Endodermal cell (in vitro differentiated cells): ENCODE results near the gene FAF2. TPM values are rescaled to one million over a fixed set of nuclear protein-coding genes. Genes with fewer than 3 reads are reported as not detected.

Experiments
- DNase-seq: peaks from one replicate; pipeline ENCODE4 v3.0.0-alpha.2; 2017
- H3K27ac ChIP-seq: 2 replicates; pipeline ENCODE4 v1.5.1; 2013; ENCODE audit warnings: mild to moderate bottlenecking, low read depth, low read length, moderate library complexity
- H3K27me3 ChIP-seq: 2 replicates; pipeline ENCODE4 v1.6.1; 2013; ENCODE audit warnings: mild to moderate bottlenecking, low read length, moderate library complexity; ENCODE audit not compliant: insufficient read depth, control insufficient read depth, poor library complexity, severe bottlenecking
- H3K36me3 ChIP-seq: 2 replicates; pipeline ENCODE4 v1.7.0; 2013; ENCODE audit warnings: mild to moderate bottlenecking, low read length, moderate library complexity; ENCODE audit not compliant: control insufficient read depth, insufficient read depth
- H3K4me1 ChIP-seq: one replicate; pipeline ENCODE4 v1.7.0; 2013; ENCODE audit warnings: low read length; ENCODE audit not compliant: control insufficient read depth, insufficient read depth
- H3K4me3 ChIP-seq: 2 replicates; pipeline ENCODE4 v1.5.1; 2013; ENCODE audit warnings: mild to moderate bottlenecking, low read length, moderate library complexity
- H3K9ac ChIP-seq: 2 replicates; pipeline ENCODE4 v1.6.1; 2013; ENCODE audit warnings: mild to moderate bottlenecking, low read length, moderate library complexity; ENCODE audit not compliant: poor library complexity, severe bottlenecking; ENCODE audit errors: extremely low read depth
- H3K9me3 ChIP-seq: 2 replicates; pipeline ENCODE4 v1.6.1; 2013; ENCODE audit warnings: mild to moderate bottlenecking, low read length, moderate library complexity; ENCODE audit not compliant: control insufficient read depth
- H3K27ac Mint-ChIP-seq: 2 replicates; pipeline ENCODE4 v1.8.0; 2020; ENCODE audit warnings: mixed read lengths
- H3K27me3 Mint-ChIP-seq: 2 replicates; pipeline ENCODE4 v1.8.0; 2021; ENCODE audit warnings: mild to moderate bottlenecking, mixed read lengths; ENCODE audit not compliant: insufficient read depth
- H3K36me3 Mint-ChIP-seq: 2 replicates; pipeline ENCODE4 v1.8.0; 2020; ENCODE audit warnings: low read depth, mixed read lengths
- H3K4me1 Mint-ChIP-seq: 2 replicates; pipeline ENCODE4 v1.8.0; 2020; ENCODE audit warnings: mixed read lengths
- H3K4me3 Mint-ChIP-seq: 2 replicates; pipeline ENCODE4 v1.8.0; 2020; ENCODE audit warnings: mild to moderate bottlenecking, moderate library complexity, mixed read lengths
- H3K9me3 Mint-ChIP-seq: 2 replicates; pipeline ENCODE4 v1.8.0; 2020; ENCODE audit warnings: mild to moderate bottlenecking, mixed read lengths
- CTCF ChIP-seq: fragments of 200-600 bp; sonication (generic); conservative IDR thresholded peaks from 2 replicates; pipeline ENCODE4 v1.5.0; 2021; ENCODE audit warnings: antibody characterized with exemption, mild to moderate bottlenecking
- WGBS, 2 experiments: methylation state at CpG; one replicate each; pipeline versions ENCODE4 v1.1.5 to v1.1.7; 2013; ENCODE audit warnings: missing lambda C conversion rate in 2 of 2, mixed read lengths in 1 of 2; ENCODE audit not compliant: insufficient coverage in 1 of 2, insufficient read length in 1 of 2; 5-methylcytosine and 5-hydroxymethylcytosine counted together
- total RNA-seq, 2 donors: library from RNA; stranded (reverse); fragmentation: NEBNext Ultra II Directional in 1 of 2; extraction: Animal tissue kit (Norgen Biotek cat#: 25700) in 1 of 2; gene quantifications; 2 replicates in 1 of 2; 3 replicates in 1 of 2; pipeline ENCODE4 v1.2.1, GENCODE V29; 2021

FAF2 gene
- total RNA-seq, 2 donors from 2014 or later = 42.9 to 53.0 TPM

GRCh38 chr5:176530393-176530982, 82.3 kb downstream of the FAF2 start:
- no peak overlapping the region for H3K27ac Mint-ChIP-seq
- H3K27me3 Mint-ChIP-seq = no peaks in the 10 kb centered on the region
- H3K4me1 Mint-ChIP-seq = peaks cover 14% of the 10 kb centered on the region
- WGBS, 2 experiments = 96 to 98% methylated on average over 8 to 26 of the region's 28 CpGs
- H3K36me3 Mint-ChIP-seq = peaks cover 54% of the 10 kb centered on the region
- Histone ChIP-seq H3K4me3 (no peak overlapping the region), H3K9ac (no peak overlapping the region), H3K9me3 (no peaks in the 10 kb centered on the region), H3K27me3 (no peaks in the 10 kb centered on the region), H3K36me3 (peaks cover 66% of the 10 kb centered on the region), H3K4me1 (peaks cover 10% of the 10 kb centered on the region), H3K27ac (no peak overlapping the region)
- no peaks in the 10 kb centered on the region for H3K9me3 Mint-ChIP-seq
- DNase-seq = peak; percentile 43
- no peak overlapping the region for H3K4me3 Mint-ChIP-seq
- no peak for TF ChIP-seq CTCF

- no peaks in the 10 kb centered on the region for H3K27me3 Mint-ChIP-seq
- H3K4me3 Mint-ChIP-seq = no peak overlapping the region
- no peak for TF ChIP-seq CTCF
- Histone ChIP-seq H3K9ac (no peak overlapping the region), H3K4me3 (no peak overlapping the region), H3K27ac (no peak overlapping the region), H3K27me3 (no peaks in the 10 kb centered on the region), H3K36me3 (peaks cover 63% of the 10 kb centered on the region), H3K9me3 (no peaks in the 10 kb centered on the region), H3K4me1 (peaks cover 10% of the 10 kb centered on the region)
- H3K27ac Mint-ChIP-seq = no peak overlapping the region
- WGBS, 2 experiments = 93 to 94% methylated on average over 17 to 24 of the region's 24 CpGs
- DNase-seq = peak; percentile 45
- peaks cover 14% of the 10 kb centered on the region for H3K4me1 Mint-ChIP-seq
- H3K9me3 Mint-ChIP-seq = no peaks in the 10 kb centered on the region
- peaks cover 49% of the 10 kb centered on the region for H3K36me3 Mint-ChIP-seq
Measured at GRCh38 chr5:176530983-176531901, 83.1 kb downstream of the FAF2 start.

GRCh38 chr5:176531902-176532493, 83.8 kb downstream of the FAF2 start:
- H3K9ac ChIP-seq = no peak overlapping the region
- no peaks in the 10 kb centered on the region for H3K9me3 ChIP-seq
- Mint-ChIP-seq H3K27ac (no peak overlapping the region), H3K27me3 (no peaks in the 10 kb centered on the region), H3K4me1 (peaks cover 14% of the 10 kb centered on the region), H3K36me3 (peaks cover 46% of the 10 kb centered on the region), H3K9me3 (no peaks in the 10 kb centered on the region), H3K4me3 (no peak overlapping the region)
- DNase-seq = peak; percentile 40
- TF ChIP-seq CTCF = no peak
- H3K4me3 ChIP-seq = no peak overlapping the region
- peaks cover 60% of the 10 kb centered on the region for H3K36me3 ChIP-seq
- H3K27me3 ChIP-seq = no peaks in the 10 kb centered on the region
- WGBS, 2 experiments = 95 to 96% methylated on average over 9 to 28 of the region's 28 CpGs
- no peak overlapping the region for H3K27ac ChIP-seq
- peaks cover 10% of the 10 kb centered on the region for H3K4me1 ChIP-seq
